Vagina (tissue), 2 donors: Measurements from ENCODE around the gene ZNF587B.
"Not testable (repeated sequence)": the region's sequence is repeated elsewhere in the genome, so short reads cannot be mapped to it uniquely, and the experiment has no call there.

ENCODE experiments used
- CTCF ChIP-seq, 3 experiments: fragments of 450-650 bp in 2 of 3; fragments of 200-600 bp in 1 of 3; sonication (generic) in 1 of 3; IDR thresholded peaks; one replicate each; pipeline ENCODE4 v1.5.1; 2017 to 2019; ENCODE audit warnings: antibody characterized with exemption in 3 of 3, mild to moderate bottlenecking in 2 of 3, moderate library complexity in 2 of 3
- POLR2A ChIP-seq, 2 donors: fragments of 450-650 bp; IDR thresholded peaks; one replicate each; pipeline ENCODE4 v1.6.1; 2017; ENCODE audit warnings: antibody characterized with exemption in 2 of 2, mild to moderate bottlenecking in 2 of 2, moderate library complexity in 2 of 2
- POLR2AphosphoS5 ChIP-seq, 2 donors: sonication (generic); formaldehyde crosslinking; IDR thresholded peaks; one replicate each; pipeline ENCODE4 v1.9.0; 2017; ENCODE audit warnings: antibody characterized with exemption in 2 of 2, mild to moderate bottlenecking in 2 of 2, low read depth in 1 of 2; ENCODE audit not compliant: insufficient read depth in 1 of 2

GRCh38 chr19:57810410-57811295 is 19.4 kb upstream of the ZNF587B start:
- not testable (repeated sequence) for TF ChIP-seq CTCF (IDR thresholded peaks at IDR 0.05); POLR2A (IDR thresholded peaks at IDR 0.05); POLR2AphosphoS5 (IDR thresholded peaks at IDR 0.05; ENCODE audit: insufficient read depth in 1 of 2, low read depth in 1 of 2)
